ENCODE results near the gene FAM229A.

Gene FAM229A

GRCh38 chr1:32327204-32327603 lies 35.1 kb downstream of the FAM229A start:
- no peak for DNase-seq

- DNase-seq: peak in 1 of 2 experiments; percentile 13
Measured at GRCh38 chr1:32321712-32322291, 40.5 kb downstream of the FAM229A start.

- no peak for DNase-seq
Measured at GRCh38 chr1:32318127-32318869, 44.0 kb downstream of the FAM229A start.

GRCh38 chr1:32316903-32317277 lies 45.4 kb downstream of the FAM229A start:
- DNase-seq: no peak

- no peak for DNase-seq
Measured at GRCh38 chr1:32311709-32312393, 50.4 kb downstream of the FAM229A start.

All from stimulated activated CD4-positive, alpha-beta T cell treated with anti-CD3 and anti-CD28 coated beads, Interleukin-4, amount 100 ng/mL, for 4 hours (primary cell).